Measurements from ENCODE around the gene RAB31.

The RAB31 gene

GRCh38 chr18:9714266-9715087 lies 6.4 kb downstream of the RAB31 start:
- no peak for DNase-seq

GRCh38 chr18:9715088-9715343 lies 6.9 kb downstream of the RAB31 start:
- no peak for DNase-seq

- DNase-seq = no peak
These were observed 8.1 kb downstream of the RAB31 start for GRCh38 chr18:9715978-9716774.

- DNase-seq = no peak
These were observed 8.9 kb downstream of the RAB31 start for GRCh38 chr18:9716780-9717563.

- DNase-seq = no peak
These were observed 11.4 kb downstream of the RAB31 start for GRCh38 chr18:9719421-9719981.

GRCh38 chr18:9720327-9720726 lies 12.2 kb downstream of the RAB31 start:
- no peak for DNase-seq

GRCh38 chr18:9721893-9722550 lies 13.9 kb downstream of the RAB31 start:
- DNase-seq = no peak

- no peak for DNase-seq
These were observed 14.6 kb downstream of the RAB31 start for GRCh38 chr18:9722691-9723090.

GRCh38 chr18:9724797-9725585 lies 16.9 kb downstream of the RAB31 start:
- DNase-seq = no peak

- no peak for DNase-seq
These were observed 18.1 kb downstream of the RAB31 start for GRCh38 chr18:9726175-9726574.

GRCh38 chr18:9726936-9727335 lies 18.8 kb downstream of the RAB31 start:
- no peak for DNase-seq

GRCh38 chr18:9730786-9731185 lies 22.7 kb downstream of the RAB31 start:
- no peak for DNase-seq

GRCh38 chr18:9731380-9731779 lies 23.3 kb downstream of the RAB31 start:
- no peak for DNase-seq

GRCh38 chr18:9732031-9732430 lies 23.9 kb downstream of the RAB31 start:
- DNase-seq = no peak

GRCh38 chr18:9734189-9734588 lies 26.1 kb downstream of the RAB31 start:
- no peak for DNase-seq

GRCh38 chr18:9735238-9735637 lies 27.1 kb downstream of the RAB31 start:
- no peak for DNase-seq

GRCh38 chr18:9735879-9736278 lies 27.8 kb downstream of the RAB31 start:
- no peak for DNase-seq

GRCh38 chr18:9736286-9736835 lies 28.3 kb downstream of the RAB31 start:
- no peak for DNase-seq

GRCh38 chr18:9737006-9737405 lies 28.9 kb downstream of the RAB31 start:
- DNase-seq = no peak

- no peak for DNase-seq
These were observed 29.5 kb downstream of the RAB31 start for GRCh38 chr18:9737472-9738121.
